HepG2 (cell line): ENCODE measurements around the gene PLEKHG7. TPM values are rescaled to one million over a fixed set of nuclear protein-coding genes. Genes with fewer than 3 reads are reported as not detected.

ENCODE experiments used
- ELF1 ChIP-seq: sonication (generic); formaldehyde crosslinking; IDR thresholded peaks from 2 replicates; pipeline ENCODE4 v1.4.0; 2020; ENCODE audit warnings: missing genetic modification reagents
- KDM3A ChIP-seq: IDR thresholded peaks from 2 replicates; pipeline ENCODE4 v1.6.1; 2018; ENCODE audit warnings: low read depth, missing compliant biosample characterization
- KMT2B ChIP-seq: IDR thresholded peaks from 2 replicates; pipeline ENCODE4 v1.6.1; 2016; ENCODE audit warnings: missing genetic modification reagents, missing compliant biosample characterization
- NFIB ChIP-seq: sonication (generic); formaldehyde crosslinking; IDR thresholded peaks from 2 replicates; pipeline ENCODE4 v1.9.0; 2021; ENCODE audit warnings: missing genetic modification reagents, mild to moderate bottlenecking, borderline replicate concordance
- TRIM24 ChIP-seq: sonication (generic); formaldehyde crosslinking; IDR thresholded peaks from 2 replicates; pipeline ENCODE4 v1.8.0; 2022; ENCODE audit warnings: mild to moderate bottlenecking, missing genetic modification reagents
- ZKSCAN8 ChIP-seq: IDR thresholded peaks from 2 replicates; pipeline ENCODE4 v1.6.1; 2016; ENCODE audit warnings: borderline replicate concordance, missing genetic modification reagents, missing compliant biosample characterization
- ZNF17 ChIP-seq: sonication (generic); formaldehyde crosslinking; IDR thresholded peaks from 2 replicates; pipeline ENCODE4 v1.5.0; 2020; ENCODE audit warnings: mild to moderate bottlenecking, missing genetic modification reagents
- ZNF333 ChIP-seq: sonication (generic); formaldehyde crosslinking; IDR thresholded peaks from 2 replicates; pipeline ENCODE4 v1.4.0; 2020; ENCODE audit warnings: mild to moderate bottlenecking, missing genetic modification reagents, borderline replicate concordance
- ZNF614 ChIP-seq: IDR thresholded peaks from 2 replicates; pipeline ENCODE4 v1.6.1; 2018; ENCODE audit warnings: missing biosample characterization, missing genetic modification reagents, inconsistent platforms, borderline replicate concordance
- ZNF616 ChIP-seq: sonication (generic); formaldehyde crosslinking; IDR thresholded peaks from 2 replicates; pipeline ENCODE4 v1.5.0; 2020; ENCODE audit warnings: low read depth, mild to moderate bottlenecking, missing genetic modification reagents
- ZNF720 ChIP-seq: sonication (generic); formaldehyde crosslinking; IDR thresholded peaks from 2 replicates; pipeline ENCODE4 v1.4.0; 2020; ENCODE audit warnings: missing genetic modification reagents
- ZNF782 ChIP-seq: sonication (generic); formaldehyde crosslinking; IDR thresholded peaks from 2 replicates; pipeline ENCODE4 v1.4.0; 2020; ENCODE audit warnings: missing genetic modification reagents, mild to moderate bottlenecking, borderline replicate concordance
- polyA plus RNA-seq, 8 experiments: library from polyadenylated mRNA; depleted of rRNA in 3 of 8; stranded (reverse) in 7 of 8; unstranded in 1 of 8; fragments of >200 nt; fragmentation: Illumina TruSeq in 4 of 8; extraction: Trizol in 4 of 8; gene quantifications; 2 replicates each; pipeline versions ENCODE4 v1.2.1 to v1.2.3, GENCODE V29; 2011 to 2016; ENCODE audit warnings: low read depth in 4 of 8, missing spikeins in 1 of 8, mixed read lengths in 1 of 8; ENCODE audit not compliant: insufficient read depth in 1 of 8
- total RNA-seq, 5 experiments: library from RNA; depleted of rRNA; stranded (reverse); fragments of >200 nt; fragmentation: Illumina TruSeq; extraction: Trizol; gene quantifications; 2 replicates each; pipeline ENCODE4 v1.2.3, GENCODE V29; 2016; ENCODE audit warnings: low read depth in 1 of 5
- TF ChIP-seq, protein P1 (sequence below): sonication (generic); formaldehyde crosslinking; IDR thresholded peaks from 2 replicates; pipeline ENCODE4 v1.8.0; 2022; ENCODE audit warnings: missing genetic modification reagents, low read depth, mild to moderate bottlenecking, borderline replicate concordance
- TF ChIP-seq, protein P2 (sequence below): sonication (generic); formaldehyde crosslinking; IDR thresholded peaks from 2 replicates; pipeline ENCODE4 v1.9.0; 2021; ENCODE audit warnings: missing genetic modification reagents, borderline replicate concordance

The PLEKHG7 gene
- total and polyA plus RNA-seq, 2 of the 13 experiments (the other 11 are each of a cell fraction or from before 2014, with no cell fraction given): not detected

DNA sequence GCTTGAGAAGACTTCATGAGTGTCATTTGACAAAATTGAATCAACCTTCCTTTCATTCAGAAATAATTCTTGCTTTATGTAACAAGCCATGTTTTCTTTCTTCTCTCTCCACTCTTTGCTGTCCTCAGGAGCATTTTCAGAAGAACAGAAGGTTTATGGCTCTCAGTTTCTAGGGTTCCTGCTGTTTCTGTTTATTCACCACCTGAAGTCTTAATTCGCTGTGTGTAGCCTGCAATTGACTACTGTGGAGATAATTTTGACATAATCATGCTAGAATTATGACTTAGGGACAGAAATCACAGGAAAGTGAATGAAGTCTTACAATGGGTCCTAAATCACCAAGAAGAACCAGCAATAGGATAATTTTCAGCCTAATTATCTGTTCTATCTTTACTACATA lies 7.2 kb upstream of the PLEKHG7 start (continued):
- TF ChIP-seq ZKSCAN8 (CRISPR knock-in tag) (no peak), KMT2B (CRISPR knock-in tag) (no peak), ZNF333 (CRISPR knock-in tag) (no peak), ZNF782 (no peak), KDM3A (CRISPR knock-in tag) (no peak), ELF1 (CRISPR knock-in tag) (no peak), ZNF616 (CRISPR knock-in tag) (no peak), ZNF17 (no peak), NFIB (CRISPR knock-in tag) (no peak), TRIM24 (no peak), ZNF720 (no peak), ZNF614 (CRISPR knock-in tag) (no peak)
- TF ChIP-seq, protein P1, sequence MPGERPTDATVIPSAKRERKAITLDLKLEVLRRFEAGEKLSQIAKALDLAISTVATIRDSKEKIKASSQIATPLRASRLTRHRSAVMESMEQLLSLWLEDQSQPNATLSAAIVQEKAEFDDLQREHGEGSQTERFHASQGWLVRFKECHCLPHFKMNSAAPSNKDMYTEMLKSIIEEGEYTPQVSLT (CRISPR knock-in tag): no peak
- TF ChIP-seq, protein P2, sequence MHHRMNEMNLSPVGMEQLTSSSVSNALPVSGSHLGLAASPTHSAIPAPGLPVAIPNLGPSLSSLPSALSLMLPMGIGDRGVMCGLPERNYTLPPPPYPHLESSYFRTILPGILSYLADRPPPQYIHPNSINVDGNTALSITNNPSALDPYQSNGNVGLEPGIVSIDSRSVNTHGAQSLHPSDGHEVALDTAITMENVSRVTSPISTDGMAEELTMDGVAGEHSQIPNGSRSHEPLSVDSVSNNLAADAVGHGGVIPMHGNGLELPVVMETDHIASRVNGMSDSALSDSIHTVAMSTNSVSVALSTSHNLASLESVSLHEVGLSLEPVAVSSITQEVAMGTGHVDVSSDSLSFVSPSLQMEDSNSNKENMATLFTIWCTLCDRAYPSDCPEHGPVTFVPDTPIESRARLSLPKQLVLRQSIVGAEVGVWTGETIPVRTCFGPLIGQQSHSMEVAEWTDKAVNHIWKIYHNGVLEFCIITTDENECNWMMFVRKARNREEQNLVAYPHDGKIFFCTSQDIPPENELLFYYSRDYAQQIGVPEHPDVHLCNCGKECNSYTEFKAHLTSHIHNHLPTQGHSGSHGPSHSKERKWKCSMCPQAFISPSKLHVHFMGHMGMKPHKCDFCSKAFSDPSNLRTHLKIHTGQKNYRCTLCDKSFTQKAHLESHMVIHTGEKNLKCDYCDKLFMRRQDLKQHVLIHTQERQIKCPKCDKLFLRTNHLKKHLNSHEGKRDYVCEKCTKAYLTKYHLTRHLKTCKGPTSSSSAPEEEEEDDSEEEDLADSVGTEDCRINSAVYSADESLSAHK (CRISPR knock-in tag): no peak
